ENCODE measurements around the gene PABPC1L.
"Not testable (repeated sequence)": the region's sequence is repeated elsewhere in the genome, so short reads cannot be mapped to it uniquely, and the experiment has no call there.

Gene PABPC1L

GRCh38 chr20:44909872-44910689, at the start of gene PABPC1L:
Gene PABPC1L, plus strand, starts transcription at chr20:44910060. Its CDS starts 84 bp downstream, at chr20:44910144.
- DNase-seq (ENCODE audit: low spot score): peak; percentile 34

- DNase-seq (ENCODE audit: low spot score): no peak
Observed at GRCh38 chr20:44861531-44862006, 48.3 kb upstream of the PABPC1L start.

- no peak for DNase-seq (ENCODE audit: low spot score)
Observed at GRCh38 chr20:44862286-44862685, 47.6 kb upstream of the PABPC1L start.

- DNase-seq (ENCODE audit: low spot score): not testable (repeated sequence)
Observed at GRCh38 chr20:44863365-44864084, 46.3 kb upstream of the PABPC1L start.

- not testable (repeated sequence) for DNase-seq (ENCODE audit: low spot score)
Observed at GRCh38 chr20:44864493-44864892, 45.4 kb upstream of the PABPC1L start.

- DNase-seq (ENCODE audit: low spot score): no peak
Observed at GRCh38 chr20:44866703-44867335, 43.0 kb upstream of the PABPC1L start.

- DNase-seq (ENCODE audit: low spot score): no peak
Observed at GRCh38 chr20:44869471-44869870, 40.4 kb upstream of the PABPC1L start.

GRCh38 chr20:44882360-44882759, 27.5 kb upstream of the PABPC1L start:
- not testable (repeated sequence) for DNase-seq (ENCODE audit: low spot score)

GRCh38 chr20:44883214-44883902, 26.5 kb upstream of the PABPC1L start:
- no peak for DNase-seq (ENCODE audit: low spot score)

GRCh38 chr20:44884907-44885391, 24.9 kb upstream of the PABPC1L start:
- no peak for DNase-seq (ENCODE audit: low spot score)

GRCh38 chr20:44885392-44886265, 24.2 kb upstream of the PABPC1L start, which contains the start of gene YWHAB:
Gene YWHAB, plus strand, starts transcription at chr20:44885705. Its CDS starts 15,829 bp downstream, at chr20:44901534.
- DNase-seq (ENCODE audit: low spot score): peak; percentile 98

- DNase-seq (ENCODE audit: low spot score): no peak
Observed at GRCh38 chr20:44886266-44886651, 23.6 kb upstream of the PABPC1L start.

- no peak for DNase-seq (ENCODE audit: low spot score)
Observed at GRCh38 chr20:44886828-44887227, 23.0 kb upstream of the PABPC1L start.

- DNase-seq (ENCODE audit: low spot score): no peak
Observed at GRCh38 chr20:44887466-44887865, 22.4 kb upstream of the PABPC1L start.

GRCh38 chr20:44888226-44889103, 21.4 kb upstream of the PABPC1L start:
- DNase-seq (ENCODE audit: low spot score): no peak

GRCh38 chr20:44891826-44892225, 18.0 kb upstream of the PABPC1L start:
- no peak for DNase-seq (ENCODE audit: low spot score)

GRCh38 chr20:44894959-44895358, 14.9 kb upstream of the PABPC1L start:
- no peak for DNase-seq (ENCODE audit: low spot score)

- no peak for DNase-seq (ENCODE audit: low spot score)
Observed at GRCh38 chr20:44896583-44896982, 13.3 kb upstream of the PABPC1L start.

GRCh38 chr20:44897133-44897532, 12.7 kb upstream of the PABPC1L start:
- DNase-seq (ENCODE audit: low spot score): no peak

Data from putamen (tissue), 1 donor.